GM18508 (cell line): ENCODE measurements around the gene SPINK5.

Experiments used
- ATAC-seq: cut with Tn5 transposase; IDR thresholded peaks from one replicate; pipeline ENCODE4 v1.9.1; 2021; ENCODE audit warnings: moderate number of reproducible peaks; ENCODE audit not compliant: insufficient read depth, unreplicated experiment

Gene SPINK5

DNA sequence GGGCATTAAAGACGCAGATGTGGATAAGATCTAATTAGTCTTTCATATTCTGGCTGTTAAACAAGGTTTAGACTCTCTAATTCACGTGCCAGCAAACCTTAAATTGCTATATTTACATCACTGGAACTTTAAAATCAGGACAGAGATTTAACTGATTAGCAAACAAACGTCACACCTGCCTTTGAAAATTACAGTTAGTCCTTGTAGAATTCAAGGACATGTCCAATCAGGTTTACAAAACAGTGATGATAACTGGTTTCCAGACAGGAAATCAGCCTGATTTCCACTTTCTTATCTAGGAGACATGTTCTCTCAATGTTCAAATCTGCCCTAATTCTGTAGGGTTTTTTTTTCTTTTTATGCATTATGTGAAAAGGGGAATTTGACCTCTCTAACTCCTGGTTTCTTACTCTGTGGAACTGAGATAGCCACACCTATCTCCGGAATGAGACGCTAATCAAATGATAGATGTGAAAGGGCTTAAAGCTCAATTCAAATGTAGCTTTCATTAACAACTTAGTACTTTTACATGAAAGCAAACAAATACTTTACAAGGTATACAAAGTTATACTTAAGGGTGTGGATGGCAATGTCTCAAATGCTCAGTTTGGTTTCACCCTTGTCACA is 26.5 kb downstream of the SPINK5 start:
- ATAC-seq = no peak

DNA sequence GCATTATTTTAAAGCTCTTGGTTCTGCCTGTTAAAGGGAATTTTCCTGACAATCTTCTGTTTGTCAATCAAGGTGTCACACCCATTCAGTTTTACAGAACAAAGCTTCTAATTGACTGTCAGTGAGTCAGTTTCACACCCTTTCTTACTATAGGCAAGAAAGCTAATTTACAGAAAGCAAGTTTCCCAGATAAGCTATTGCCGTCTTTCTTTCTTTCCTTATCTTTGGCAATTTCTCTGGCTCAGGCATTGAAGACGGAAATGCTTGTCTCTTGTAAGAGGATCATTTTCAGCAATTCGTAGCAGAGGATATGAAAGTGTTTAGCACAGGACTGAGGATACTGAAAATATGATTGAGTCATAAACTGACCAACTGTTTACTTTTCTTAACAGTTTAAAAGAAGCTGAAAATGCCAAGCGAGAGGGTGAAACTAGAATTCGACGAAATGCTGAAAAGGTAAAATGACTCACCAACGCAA is 27.0 kb downstream of the SPINK5 start:
- no peak for ATAC-seq

GRCh38 chr5:148091991-148092964 is 28.5 kb downstream of the SPINK5 start:
- no peak for ATAC-seq

DNA sequence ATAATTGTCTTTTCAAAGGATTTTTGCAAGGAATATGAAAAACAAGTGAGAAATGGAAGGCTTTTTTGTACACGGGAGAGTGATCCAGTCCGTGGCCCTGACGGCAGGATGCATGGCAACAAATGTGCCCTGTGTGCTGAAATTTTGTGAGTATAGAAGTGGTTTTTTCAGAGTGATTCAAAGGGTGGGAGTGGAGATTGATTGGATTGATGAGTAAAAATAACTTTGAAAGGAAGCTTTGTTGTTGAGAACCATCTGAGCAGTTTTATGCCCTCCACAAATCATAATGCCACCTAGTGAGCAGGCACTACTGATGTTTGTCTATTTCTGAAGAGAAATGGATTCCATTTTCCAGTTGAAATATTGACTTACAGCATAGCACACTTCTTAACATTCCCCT is 30.6 kb downstream of the SPINK5 start:
- ATAC-seq = no peak

- no peak for ATAC-seq
Observed at GRCh38 chr5:148104226-148104625, 40.4 kb downstream of the SPINK5 start.

DNA sequence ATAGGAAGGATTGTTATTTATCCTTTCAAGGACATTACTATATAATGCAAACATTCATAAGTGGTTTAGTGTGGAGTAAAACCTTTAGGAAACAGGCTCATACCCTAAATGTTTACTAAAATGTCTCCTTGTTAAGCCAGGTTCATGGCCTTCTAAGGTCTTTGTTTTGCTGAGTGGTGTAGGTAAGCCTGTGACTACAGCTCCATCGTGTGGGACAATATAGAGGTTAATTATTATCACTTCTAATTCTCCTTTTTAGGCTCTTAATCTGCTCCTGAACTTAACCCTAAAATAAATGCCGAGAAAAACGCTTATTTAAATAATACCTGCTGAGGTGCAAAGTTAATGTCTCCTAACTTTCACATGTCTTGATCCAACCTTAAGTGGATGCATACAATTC is 43.8 kb downstream of the SPINK5 start:
- no peak for ATAC-seq

DNA sequence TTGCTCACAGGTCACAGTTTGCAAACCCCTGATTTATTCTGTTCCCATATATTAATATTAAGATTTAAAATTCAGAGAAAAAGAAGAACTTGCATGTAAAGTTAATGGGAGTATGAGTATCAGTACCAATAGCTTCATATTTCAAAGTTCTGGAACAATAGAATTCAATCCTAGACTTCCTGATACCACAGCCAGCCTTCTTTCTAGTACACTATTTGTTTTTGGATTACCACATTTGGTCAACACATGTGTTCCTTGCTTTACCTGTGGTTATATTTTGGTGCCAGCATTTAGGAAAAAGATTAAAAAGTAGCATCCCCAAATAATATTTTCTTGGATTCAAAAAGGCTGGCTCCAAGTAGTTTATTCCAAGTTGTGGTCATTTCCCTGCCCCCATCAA is 49.5 kb downstream of the SPINK5 start:
- ATAC-seq = no peak

DNA sequence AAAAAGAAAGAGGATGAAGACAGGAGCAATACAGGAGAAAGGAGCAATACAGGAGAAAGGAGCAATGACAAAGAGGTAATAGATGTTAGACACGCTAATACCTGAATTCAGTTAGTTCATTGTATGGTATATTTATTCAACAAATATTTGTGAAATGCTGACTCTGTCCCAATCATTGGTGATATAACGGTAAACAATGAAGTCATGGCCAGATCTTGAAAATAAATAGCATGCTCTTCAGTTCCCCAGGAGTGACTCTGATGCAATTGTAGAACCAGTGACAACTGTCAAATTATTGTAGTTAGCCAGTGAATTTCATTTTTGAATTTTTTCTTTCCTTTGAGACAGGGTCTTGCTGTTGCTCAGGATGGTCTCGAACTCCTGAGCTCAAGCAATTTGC is 56.5 kb downstream of the SPINK5 start:
- no peak for ATAC-seq

DNA sequence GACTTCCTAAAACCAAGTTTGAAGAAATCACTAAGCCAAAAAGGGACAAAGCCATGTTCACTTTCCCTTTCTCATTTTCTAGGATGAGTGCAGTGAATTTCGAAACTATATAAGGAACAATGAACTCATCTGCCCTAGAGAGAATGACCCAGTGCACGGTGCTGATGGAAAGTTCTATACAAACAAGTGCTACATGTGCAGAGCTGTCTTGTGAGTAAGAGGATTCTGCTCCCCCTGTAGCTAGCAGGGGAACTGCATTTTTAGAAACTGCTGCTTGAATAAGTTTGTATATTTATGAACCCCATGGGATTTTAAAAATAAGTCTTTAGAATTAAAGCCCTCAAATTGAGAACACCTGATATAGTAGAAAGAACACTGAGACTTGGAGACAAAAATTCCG is 61.9 kb downstream of the SPINK5 start:
- no peak for ATAC-seq

DNA sequence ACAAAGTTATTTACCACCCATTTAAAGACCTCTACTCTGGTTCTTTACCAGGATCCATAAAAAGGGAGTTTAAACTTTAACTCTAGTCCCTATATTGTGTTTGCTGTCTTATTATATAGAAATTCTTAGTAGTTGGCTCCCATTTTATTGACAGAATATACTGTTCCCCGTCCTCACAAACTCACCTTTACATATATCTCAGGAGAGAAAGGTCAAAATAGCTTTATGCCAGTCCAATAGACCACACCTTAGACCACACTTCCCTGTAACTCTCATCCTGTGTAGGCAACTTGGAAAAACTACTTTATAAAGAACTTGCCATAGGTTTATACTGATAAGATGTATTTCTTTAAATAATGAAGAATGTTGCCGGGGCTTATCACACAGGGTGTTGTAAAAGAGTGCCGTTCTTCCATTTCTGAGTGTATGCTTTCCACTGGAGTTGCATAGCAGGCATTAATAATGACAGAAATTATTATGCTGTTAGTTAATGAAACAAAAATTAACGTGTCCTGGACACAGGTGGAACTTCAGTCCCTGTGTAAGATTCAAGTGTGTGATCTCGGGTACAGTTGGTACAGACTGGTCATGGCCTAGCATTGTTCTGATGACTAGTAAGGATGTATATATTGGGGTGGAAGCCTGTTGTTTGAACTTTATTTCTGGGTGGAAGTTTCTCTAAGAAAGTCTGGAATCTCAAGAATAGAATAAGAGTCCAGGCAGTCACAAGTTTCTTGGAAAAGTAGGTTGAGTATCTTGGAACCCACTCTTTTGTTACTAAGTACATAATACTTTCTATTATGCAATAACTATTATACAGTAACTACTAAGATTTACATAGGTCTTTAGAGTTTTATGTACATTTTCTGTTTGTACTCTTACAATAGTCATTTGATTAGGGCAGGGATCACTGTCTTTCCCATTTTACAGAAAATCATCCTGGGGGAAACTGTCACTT is 71.6 kb downstream of the SPINK5 start:
- no peak for ATAC-seq

- ATAC-seq = no peak
Observed at GRCh38 chr5:148140846-148141245, 77.1 kb downstream of the SPINK5 start.

DNA sequence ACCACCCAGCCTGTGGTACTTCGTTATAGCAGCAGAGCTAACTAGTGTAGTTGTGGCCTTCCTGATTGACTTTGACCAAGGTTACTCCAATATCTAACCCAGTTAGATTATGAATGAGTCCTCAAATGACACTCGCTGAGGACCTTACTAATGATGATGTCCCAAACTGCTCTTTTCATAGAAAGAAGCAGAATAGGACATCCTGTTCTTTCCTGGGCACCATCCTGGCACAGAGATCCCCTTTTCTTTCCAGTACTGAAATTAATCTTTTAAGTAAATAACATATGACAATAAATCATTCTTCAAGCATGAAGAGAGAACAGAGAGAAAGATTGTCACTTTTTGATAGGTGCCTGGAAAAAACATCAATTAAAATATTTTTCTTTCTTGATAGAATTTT is 77.9 kb downstream of the SPINK5 start:
- ATAC-seq = no peak

- ATAC-seq = no peak
Observed at GRCh38 chr5:148145916-148146315, 82.1 kb downstream of the SPINK5 start.

DNA sequence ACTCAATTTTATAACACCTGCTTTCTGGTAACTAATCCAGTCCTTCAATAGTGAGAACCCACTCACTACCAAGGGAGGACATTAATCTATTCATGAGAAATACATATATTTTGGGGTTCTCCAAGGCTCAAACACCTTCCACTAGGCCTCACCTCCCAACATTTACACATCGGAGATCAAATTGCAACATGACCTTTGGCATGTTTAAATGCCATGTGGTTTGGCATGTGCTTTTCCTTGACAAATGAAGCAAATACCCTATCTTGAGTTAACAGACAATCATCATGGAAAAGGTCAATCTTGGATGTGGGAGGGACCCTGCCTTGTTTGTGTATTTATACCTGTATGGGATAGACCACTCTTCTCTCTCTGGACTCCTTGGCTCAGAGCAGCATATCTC is 82.7 kb downstream of the SPINK5 start:
- ATAC-seq = no peak

- ATAC-seq = no peak
Observed at GRCh38 chr5:148147415-148147814, 83.6 kb downstream of the SPINK5 start.

DNA sequence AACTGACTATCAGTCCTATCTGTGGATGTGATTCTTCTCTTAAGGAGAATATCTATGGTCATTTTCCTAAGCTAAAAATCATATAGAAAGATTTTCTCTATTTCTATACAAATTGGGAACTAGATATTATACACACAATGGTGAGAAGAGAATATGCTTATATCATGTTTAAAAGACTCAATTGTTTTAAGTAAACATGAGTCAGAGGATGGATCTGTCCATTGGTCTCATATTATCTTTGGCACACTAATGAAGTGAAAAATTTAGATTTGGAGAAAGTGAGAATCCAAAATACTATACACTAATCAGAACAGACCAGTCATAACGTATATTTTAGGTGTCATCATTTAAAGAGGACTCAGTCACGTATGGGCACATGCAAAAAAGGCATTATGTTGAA is 88.1 kb downstream of the SPINK5 start:
- ATAC-seq = no peak

GRCh38 chr5:148152781-148153180 is 89.0 kb downstream of the SPINK5 start:
- ATAC-seq = no peak

GRCh38 chr5:148156609-148157008 is 92.8 kb downstream of the SPINK5 start:
- no peak for ATAC-seq

- no peak for ATAC-seq
Observed at GRCh38 chr5:148162038-148162437, 98.3 kb downstream of the SPINK5 start.

GRCh38 chr5:148163345-148163744 is 99.6 kb downstream of the SPINK5 start:
- ATAC-seq = no peak
